Activated gamma-delta T cell treated with Interleukin-2 at 50 U/mL for 16 hours (primary cell): ENCODE measurements around the gene CD19.
"Not testable (repeated sequence)": the region's sequence is repeated elsewhere in the genome, so short reads cannot be mapped to it uniquely, and the experiment has no call there.

Experiments used
- DNase-seq: peaks from one replicate; pipeline ENCODE4 v3.0.0-alpha.2; 2020

The CD19 gene

GRCh38 chr16:28910086-28911031, 21.4 kb upstream of the CD19 start:
- no peak for DNase-seq

GRCh38 chr16:28912558-28912957, 19.2 kb upstream of the CD19 start:
- DNase-seq, result no peak

- no peak for DNase-seq
Measured at GRCh38 chr16:28913946-28914724, 17.6 kb upstream of the CD19 start.

GRCh38 chr16:28915181-28915580, 16.6 kb upstream of the CD19 start:
- no peak for DNase-seq

GRCh38 chr16:28917095-28917494, 14.7 kb upstream of the CD19 start:
- no peak for DNase-seq

GRCh38 chr16:28918698-28919097, 13.1 kb upstream of the CD19 start:
- no peak for DNase-seq

- DNase-seq, result no peak
Measured at GRCh38 chr16:28923231-28923587, 8.6 kb upstream of the CD19 start.

- no peak for DNase-seq
Measured at GRCh38 chr16:28923652-28924398, 7.9 kb upstream of the CD19 start.

GRCh38 chr16:28924399-28924761, 7.4 kb upstream of the CD19 start:
- no peak for DNase-seq

- DNase-seq, result peak; percentile 96
Measured at GRCh38 chr16:28924762-28925385, 6.9 kb upstream of the CD19 start, which contains the start of gene RABEP2. RABEP2 (minus strand) TSS chr16:28925238; CDS start chr16:28925163, 75 bp downstream.

GRCh38 chr16:28925386-28926228, 6.2 kb upstream of the CD19 start:
- DNase-seq, result peak; percentile 81

GRCh38 chr16:28926284-28926683, 5.5 kb upstream of the CD19 start:
- not testable (repeated sequence) for DNase-seq

GRCh38 chr16:28927815-28928214, 4.0 kb upstream of the CD19 start:
- no peak for DNase-seq

- DNase-seq, result no peak
Measured at GRCh38 chr16:28930203-28930602, 1.6 kb upstream of the CD19 start.

GRCh38 chr16:28930652-28931051, 1.1 kb upstream of the CD19 start:
- DNase-seq, result no peak

- DNase-seq, result no peak
Measured at GRCh38 chr16:28932339-28933141, 769 bp downstream of the CD19 start.

GRCh38 chr16:28933171-28933570, 1.4 kb downstream of the CD19 start:
- DNase-seq, result no peak

- no peak for DNase-seq
Measured at GRCh38 chr16:28935346-28935745, 3.6 kb downstream of the CD19 start.

- peak; percentile 70 for DNase-seq
Measured at GRCh38 chr16:28935924-28936783, 4.4 kb downstream of the CD19 start.

GRCh38 chr16:28936784-28937155, 5.0 kb downstream of the CD19 start:
- no peak for DNase-seq
